ENCODE measurements around the gene COL5A1. TPM values are rescaled to one million over a fixed set of nuclear protein-coding genes. Genes with fewer than 3 reads are reported as not detected.

The COL5A1 gene
- polyA plus RNA-seq, 5 donors, result 130 to 279 (median 160) TPM

GRCh38 chr9:134785325-134786108 lies 143.9 kb downstream of the COL5A1 start:
- DNase-seq, result peak in 1 of 2 donors; percentile 23

- no peak for DNase-seq
Measured at GRCh38 chr9:134787601-134788531, 146.3 kb downstream of the COL5A1 start.

- no peak for DNase-seq
Measured at GRCh38 chr9:134789168-134789567, 147.6 kb downstream of the COL5A1 start.

- DNase-seq, result no peak
Measured at GRCh38 chr9:134791009-134791408, 149.4 kb downstream of the COL5A1 start.

DNA sequence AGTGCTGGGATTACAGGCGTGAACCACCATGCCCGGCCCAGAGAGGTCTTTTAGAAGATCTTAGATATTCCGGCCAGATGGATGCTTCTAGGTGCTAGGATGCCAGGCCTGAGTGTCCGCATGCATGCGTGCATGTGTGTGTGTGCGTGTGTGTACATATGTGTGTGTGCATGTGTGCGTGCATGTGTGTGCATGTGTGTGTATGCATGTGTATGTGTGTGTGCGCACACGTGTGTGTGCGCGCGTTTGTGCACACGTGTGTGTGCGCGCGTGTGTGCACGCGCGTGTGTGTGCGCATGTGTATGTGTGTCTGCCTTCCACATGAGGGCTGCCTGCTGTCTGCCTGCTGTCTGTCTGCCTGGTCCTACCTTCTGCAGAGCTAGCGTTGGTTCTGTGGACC lies 151.0 kb downstream of the COL5A1 start:
- no peak for DNase-seq

DNA sequence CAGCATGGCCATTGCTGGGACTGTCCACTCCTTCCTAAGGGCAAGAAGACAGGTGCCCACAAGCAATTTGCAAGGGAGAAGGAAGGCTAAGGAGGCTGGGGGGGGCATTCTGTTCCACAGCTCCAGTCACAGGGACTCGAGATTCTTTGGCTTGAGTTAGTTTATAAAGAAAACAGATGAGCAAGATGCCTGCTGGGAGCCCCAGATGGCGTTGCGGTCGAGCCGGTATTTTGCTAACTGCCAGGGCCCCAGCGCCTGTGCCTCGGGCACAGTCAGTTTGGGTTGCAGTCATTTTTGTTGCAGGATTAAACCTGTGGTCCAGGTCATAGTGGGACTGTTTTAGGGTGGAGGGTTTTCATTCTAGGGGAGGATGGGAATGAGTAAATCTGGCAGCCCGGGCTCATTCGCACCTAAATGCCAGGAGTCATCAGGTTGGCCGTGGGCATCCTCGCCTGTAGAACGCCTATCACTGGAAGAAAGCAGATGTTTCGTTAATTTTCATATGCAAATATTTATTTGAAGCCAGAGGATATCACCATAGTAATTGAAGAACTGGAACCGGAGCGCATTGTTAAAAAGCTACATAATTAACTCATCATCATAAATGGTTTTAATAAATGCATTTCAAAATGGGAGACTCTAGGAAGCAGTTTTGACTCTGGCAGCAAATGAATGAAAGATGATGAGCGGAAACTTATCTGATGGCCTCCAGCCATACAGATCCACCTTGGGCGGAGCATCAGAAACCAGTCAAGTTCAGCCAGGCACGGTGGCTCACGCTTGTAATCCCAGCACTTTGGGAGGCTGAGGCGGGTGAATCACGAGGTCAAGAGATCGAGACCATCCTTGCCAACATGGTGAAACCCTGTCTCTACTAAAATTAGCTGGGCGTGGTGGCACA lies 151.9 kb downstream of the COL5A1 start:
- no peak for DNase-seq

GRCh38 chr9:134794663-134795370 lies 153.2 kb downstream of the COL5A1 start:
- DNase-seq, result no peak

DNA sequence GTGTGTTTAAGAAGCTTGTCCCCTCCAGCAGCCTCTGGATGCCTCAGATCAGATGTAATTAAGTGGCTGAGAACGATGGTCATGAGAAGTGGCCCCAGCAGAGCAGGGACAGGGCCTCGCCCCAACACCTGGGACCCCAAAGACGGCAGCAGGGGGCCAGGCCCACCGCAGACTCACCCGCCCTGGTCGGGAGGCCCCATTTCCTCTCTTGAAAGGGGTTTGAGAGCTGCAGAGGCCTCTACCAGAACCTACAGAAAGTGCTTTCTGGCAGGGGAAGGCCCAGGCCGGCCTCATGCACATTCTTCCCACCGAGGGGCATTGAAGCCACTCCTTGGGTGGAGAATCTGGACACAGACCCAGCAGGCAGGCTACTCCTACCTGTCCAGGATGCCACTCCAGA lies 153.8 kb downstream of the COL5A1 start:
- no peak for DNase-seq

GRCh38 chr9:134796882-134797281 lies 155.3 kb downstream of the COL5A1 start:
- DNase-seq, result no peak

- DNase-seq, result no peak
Measured at GRCh38 chr9:134800791-134801339, 159.3 kb downstream of the COL5A1 start.

DNA sequence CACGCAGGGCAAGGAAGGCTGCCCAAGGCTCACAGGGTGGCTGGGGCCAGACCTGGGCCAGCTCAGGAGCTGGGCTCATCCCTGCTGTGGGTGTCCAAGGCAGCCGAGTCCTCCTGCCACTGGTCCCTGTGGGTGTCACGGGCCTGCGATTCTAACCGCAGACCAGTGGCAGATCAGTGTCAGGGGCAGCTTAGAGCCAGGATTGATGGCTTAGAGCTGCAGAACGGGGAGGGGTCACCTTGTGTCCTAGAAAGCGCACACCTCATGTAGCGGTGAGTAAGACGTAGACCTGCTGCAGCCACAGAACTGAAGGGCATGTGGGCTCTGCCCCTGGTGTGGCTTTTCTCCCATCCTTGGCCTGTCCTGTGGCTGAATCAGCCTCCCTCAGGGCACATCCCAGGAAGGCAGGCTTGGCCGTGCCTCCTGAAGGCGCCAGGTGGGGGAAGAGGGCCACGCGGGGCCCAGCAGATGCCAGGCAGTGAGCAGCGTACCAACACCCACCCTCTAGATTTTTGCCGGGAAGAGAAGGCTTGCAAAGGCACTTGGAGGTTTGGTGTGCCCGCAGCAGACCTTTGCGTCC lies 160.7 kb downstream of the COL5A1 start:
- DNase-seq, result no peak

- no peak for DNase-seq
Measured at GRCh38 chr9:134804871-134805270, 163.3 kb downstream of the COL5A1 start.

DNA sequence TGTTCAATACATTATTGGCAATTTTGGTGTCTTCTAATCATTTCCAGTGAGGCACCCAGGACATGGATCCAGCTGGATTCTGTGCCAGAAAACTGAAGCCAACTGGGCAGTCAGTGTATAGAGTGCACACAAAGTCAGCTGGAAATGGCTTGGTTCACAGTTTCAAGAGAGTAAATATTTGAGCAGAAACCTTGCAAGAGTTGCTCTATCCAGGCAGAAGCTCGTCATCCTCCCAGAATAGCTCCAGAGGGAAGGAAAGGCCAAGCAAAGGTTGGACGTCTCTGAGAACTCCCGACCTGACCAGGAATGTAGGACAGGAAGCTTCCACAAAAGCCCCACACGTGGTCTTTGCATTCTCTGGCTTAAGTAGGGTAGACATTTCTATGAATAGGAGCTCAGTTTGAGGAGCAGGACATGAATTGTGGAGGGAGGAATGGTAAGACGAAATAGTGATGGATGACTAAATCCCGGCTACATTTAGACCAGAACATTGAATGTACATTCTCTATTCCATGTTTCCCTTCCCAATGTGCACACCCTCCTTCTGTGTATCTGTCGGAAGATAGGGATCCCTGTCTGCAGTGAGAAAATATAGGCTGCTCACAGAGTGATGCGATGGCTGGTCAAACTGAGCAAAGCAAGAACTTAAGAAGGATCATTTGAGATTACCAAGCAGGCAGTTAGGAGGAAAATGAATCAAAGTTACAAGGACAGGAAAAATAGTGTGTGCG lies 166.3 kb downstream of the COL5A1 start:
- peak in 1 of 2 donors; percentile 21 for DNase-seq

DNA sequence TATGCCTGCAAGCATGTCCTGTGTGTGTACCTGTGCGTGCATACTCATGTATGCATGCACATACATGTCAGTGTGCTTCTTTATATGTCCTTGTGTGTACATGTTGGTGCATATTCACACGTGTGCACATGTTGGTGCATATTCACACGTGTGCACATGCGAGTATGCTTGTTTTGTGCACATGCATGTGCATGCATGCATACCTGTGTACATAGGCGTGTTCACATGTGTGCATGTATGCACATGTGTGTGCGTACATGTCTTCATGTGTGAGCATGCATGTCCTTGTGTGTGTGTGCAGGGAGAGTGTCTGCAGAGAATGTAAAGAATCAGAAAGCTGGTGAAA lies 166.8 kb downstream of the COL5A1 start:
- DNase-seq, result no peak

DNA sequence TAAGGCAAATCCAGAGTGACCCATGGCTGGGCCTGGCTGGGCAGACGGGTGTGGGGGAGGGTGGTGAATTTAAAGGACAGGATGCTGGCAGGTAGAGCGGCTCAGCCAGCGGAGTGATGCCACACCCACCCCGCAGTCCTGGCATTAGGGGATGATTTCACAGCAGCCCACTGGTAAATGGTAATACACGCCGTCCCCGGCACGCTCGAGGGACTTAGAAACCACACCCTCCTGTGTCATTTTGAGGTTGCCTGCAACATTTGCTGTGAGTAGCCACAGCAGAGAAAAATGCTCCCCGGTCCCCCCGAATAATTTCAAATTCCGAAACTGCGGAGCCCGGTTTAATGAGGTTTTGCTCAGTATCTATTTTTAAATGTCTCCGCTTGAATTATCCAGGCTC lies 167.7 kb downstream of the COL5A1 start:
- DNase-seq, result no peak

DNA sequence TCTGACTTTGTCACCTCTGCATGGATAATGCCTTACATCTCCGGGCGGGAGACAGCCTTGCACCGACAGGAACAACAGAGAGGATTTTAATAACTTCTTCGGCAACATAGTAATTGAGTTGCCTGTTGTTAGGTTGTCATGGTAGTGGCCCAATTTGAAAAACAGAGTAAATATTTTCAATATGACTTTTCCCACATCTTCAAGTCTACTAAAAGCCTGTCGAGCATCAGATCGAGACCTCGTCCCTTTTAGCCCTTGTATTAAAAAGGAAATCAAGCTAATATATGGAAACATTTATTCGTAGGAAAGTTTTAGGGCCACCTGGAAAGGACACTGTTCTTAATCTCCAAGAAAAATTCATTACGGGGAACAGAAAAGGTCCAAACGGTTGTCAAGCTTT lies 168.2 kb downstream of the COL5A1 start:
- DNase-seq, result no peak

DNA sequence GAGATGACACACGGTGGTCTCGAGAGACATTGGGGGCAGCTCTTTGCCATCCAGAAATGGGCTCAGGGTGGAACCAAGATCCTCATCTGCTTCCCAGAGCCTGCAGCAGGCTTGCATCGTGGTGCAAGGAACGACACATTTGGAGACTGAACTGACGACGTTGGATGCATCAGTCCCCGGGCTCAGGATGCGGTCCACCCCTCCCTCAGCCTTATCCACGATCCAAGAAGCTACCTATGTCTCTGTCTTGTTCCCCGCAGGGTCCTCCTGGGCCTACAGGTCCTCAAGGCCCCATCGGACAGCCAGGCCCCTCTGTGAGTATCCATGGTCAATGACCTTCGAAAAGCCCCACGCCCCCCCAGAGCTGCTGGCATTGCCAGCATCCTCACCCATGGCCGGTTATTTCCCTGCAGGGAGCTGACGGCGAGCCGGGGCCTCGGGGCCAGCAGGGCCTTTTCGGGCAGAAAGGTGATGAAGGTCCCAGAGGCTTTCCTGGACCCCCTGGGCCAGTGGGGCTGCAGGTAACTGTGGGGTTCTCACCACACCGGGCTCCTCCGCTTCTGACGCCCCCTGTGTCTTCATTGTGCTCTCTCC lies 169.6 kb downstream of the COL5A1 start:
- no peak for DNase-seq

GRCh38 chr9:134811673-134812342 lies 170.2 kb downstream of the COL5A1 start:
- no peak for DNase-seq

GRCh38 chr9:134812343-134812673 lies 170.7 kb downstream of the COL5A1 start:
- DNase-seq, result no peak

Data from right lung (tissue), 5 donors.